GM04504 (cell line): ENCODE data around the gene AP1M2.
"Not testable (repeated sequence)": the region's sequence is repeated elsewhere in the genome, so short reads cannot be mapped to it uniquely, and the experiment has no call there.

ENCODE experiments used
- DNase-seq: peaks from one replicate; pipeline ENCODE4 v3.0.0-alpha.2; 2012; ENCODE audit warnings: low read depth

The AP1M2 gene

DNA sequence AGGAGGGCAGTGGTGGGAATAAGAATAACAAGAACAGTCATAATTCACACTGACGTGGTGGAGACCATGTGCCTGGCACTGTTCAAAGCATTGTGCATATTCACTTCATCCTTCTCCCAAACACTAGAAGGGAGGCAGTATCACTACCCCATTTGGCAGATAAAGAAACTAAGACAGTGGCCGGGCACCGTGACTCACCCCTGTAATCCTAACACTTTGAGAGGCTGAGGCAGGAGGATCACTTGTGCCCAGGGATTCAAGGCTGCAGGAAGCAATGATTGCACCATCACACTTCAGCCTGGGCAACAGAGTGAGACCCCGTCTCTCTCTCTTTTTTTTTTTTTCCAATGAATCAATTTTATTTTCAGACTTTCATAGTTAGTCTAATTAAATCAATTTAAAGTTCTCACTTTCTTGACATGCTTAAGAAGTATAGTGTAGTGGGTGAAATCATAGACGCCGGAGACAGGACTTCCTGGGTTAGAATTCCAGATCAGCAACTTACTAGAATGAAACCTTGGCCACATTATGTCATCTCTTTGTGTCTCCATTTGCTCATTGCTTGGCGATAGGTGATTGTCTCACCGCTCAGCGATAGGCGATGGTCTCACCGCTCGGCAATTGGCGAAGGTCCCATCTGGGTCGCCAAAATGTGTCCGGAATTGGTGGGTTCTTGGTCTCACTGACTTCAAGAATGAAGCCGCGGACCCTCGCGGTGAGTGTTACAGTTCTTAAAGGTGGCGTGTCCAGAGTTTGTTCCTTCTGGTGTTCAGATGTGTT, 48.7 kb downstream of the AP1M2 start:
- no peak for DNase-seq

DNA sequence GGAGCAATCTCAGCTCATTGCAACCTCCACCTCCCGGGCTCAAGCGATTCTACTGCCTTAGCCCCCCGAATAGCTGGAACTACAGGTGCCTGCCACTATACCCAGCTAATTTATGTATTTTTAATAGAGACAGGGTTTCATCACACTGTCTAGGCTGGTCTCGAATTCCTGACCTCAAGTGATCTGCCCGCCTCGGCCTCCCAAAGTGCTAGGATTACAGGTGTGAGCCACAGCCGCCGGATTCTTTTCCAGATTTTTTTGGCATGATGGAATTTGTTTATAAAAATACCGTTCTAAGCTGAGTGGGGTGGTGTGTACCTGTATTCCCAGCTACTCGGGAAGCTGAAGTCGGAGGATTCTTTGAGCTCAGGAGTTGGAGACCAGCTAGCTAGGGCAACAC, 49.4 kb downstream of the AP1M2 start:
- no peak for DNase-seq

DNA sequence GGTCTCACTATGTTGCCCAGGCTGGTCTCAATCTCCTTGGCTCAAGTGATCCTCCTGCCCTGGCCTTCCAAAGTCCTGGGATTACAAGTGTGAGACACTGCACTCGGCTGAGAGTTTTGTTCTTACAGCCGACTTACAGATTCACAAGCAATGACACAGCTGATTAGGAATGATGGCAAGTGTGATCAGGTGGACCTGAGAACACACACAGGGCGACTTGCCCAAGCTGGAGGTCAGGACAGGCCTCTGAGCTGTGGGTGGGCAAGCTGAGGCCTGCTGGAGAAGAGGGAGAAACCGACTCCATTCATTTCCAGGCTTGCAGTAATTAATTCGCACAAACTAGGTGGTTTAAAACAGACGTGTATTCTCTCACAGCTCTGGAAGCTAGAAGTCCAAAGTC, 51.5 kb downstream of the AP1M2 start:
- DNase-seq: no peak

GRCh38 chr19:10533646-10534386, 53.3 kb downstream of the AP1M2 start:
- DNase-seq: peak; percentile 83

GRCh38 chr19:10532457-10532856, 54.7 kb downstream of the AP1M2 start:
- no peak for DNase-seq

GRCh38 chr19:10526887-10527286, 60.2 kb downstream of the AP1M2 start:
- not testable (repeated sequence) for DNase-seq

DNA sequence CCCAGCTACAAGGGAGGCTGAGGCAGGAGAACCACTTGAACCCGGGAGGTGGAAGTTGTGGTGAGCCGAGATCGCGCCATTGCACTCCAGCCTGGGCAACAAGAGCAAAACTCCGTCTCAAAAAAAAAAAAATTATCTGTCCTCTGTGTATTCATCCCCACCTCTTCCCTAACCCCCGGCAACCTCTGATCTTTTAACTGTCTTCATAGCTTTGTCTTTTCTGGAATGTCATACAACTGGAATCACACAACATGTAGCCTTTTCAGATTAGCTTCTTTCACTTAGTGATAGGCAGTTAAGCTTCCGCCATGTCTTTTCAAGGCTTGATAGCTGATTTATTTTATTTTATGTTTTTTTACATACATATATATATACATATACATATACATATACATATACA, 61.5 kb downstream of the AP1M2 start:
- no peak for DNase-seq

- no peak for DNase-seq
Measured at GRCh38 chr19:10523135-10523636, 63.9 kb downstream of the AP1M2 start.
